Measurements from ENCODE around the gene DAD1. TPM values are rescaled to one million over a fixed set of nuclear protein-coding genes. Genes with fewer than 3 reads are reported as not detected.
A peak's percentile ranks its signal among the peaks of the same experiment; 100 is the strongest.

Gene DAD1
- total RNA-seq, 1 experiment from 2014 or later, result 258 TPM

- intact Hi-C loops (cut with micrococcal nuclease), result loop anchor here (1.0 to 10.0 kb wide), 7 partner anchors 82 to 505 kb away; no protein-coding TSS in a partner anchor
- peak; percentile 66 for ATAC-seq
- peaks cover 51% of the 10 kb centered on the region for H3K4me1 ChIP-seq (ENCODE audit: insufficient read depth, low read length)
- H3F3A ChIP-seq (ENCODE audit: low read length, unreplicated experiment), result no peaks in the 10 kb centered on the region
- H3K9me2 ChIP-seq (replicated peaks; ENCODE audit: low read length), result no peaks in the 10 kb centered on the region
- H3K36me3 ChIP-seq (ENCODE audit: low read depth, low read length), result no peaks in the 10 kb centered on the region; the same call in 1 of the 2 replicates
- no peaks in the 10 kb centered on the region for H3K79me2 ChIP-seq (ENCODE audit: low read length)
- peak overlapping the region; percentile 69 for H2AFZ ChIP-seq (ENCODE audit: low read length)
- peak; percentile 78 for DNase-seq
- peak overlapping the region; percentile 94 for H3K27ac ChIP-seq (ENCODE audit: low read length)
- H3K4me2 ChIP-seq (ENCODE audit: low read length), result peak overlapping the region; percentile 83
- TF ChIP-seq EZH2phosphoT487 (IDR thresholded peaks at IDR 0.05; ENCODE audit: borderline replicate concordance, low read length), result no peak
- TF ChIP-seq, protein P1, sequence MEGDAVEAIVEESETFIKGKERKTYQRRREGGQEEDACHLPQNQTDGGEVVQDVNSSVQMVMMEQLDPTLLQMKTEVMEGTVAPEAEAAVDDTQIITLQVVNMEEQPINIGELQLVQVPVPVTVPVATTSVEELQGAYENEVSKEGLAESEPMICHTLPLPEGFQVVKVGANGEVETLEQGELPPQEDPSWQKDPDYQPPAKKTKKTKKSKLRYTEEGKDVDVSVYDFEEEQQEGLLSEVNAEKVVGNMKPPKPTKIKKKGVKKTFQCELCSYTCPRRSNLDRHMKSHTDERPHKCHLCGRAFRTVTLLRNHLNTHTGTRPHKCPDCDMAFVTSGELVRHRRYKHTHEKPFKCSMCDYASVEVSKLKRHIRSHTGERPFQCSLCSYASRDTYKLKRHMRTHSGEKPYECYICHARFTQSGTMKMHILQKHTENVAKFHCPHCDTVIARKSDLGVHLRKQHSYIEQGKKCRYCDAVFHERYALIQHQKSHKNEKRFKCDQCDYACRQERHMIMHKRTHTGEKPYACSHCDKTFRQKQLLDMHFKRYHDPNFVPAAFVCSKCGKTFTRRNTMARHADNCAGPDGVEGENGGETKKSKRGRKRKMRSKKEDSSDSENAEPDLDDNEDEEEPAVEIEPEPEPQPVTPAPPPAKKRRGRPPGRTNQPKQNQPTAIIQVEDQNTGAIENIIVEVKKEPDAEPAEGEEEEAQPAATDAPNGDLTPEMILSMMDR (conservative IDR thresholded peaks at IDR 0.05; ENCODE audit: low read depth, low read length), result peak; percentile 99
- no peak for TF ChIP-seq EZH2 (IDR thresholded peaks at IDR 0.05; ENCODE audit: low read length, unreplicated experiment)
- BruUV-seq (replicated peaks), result no TSS peak
- no peaks in the 10 kb centered on the region for H4K20me1 ChIP-seq (ENCODE audit: low read length)
- H3K9ac ChIP-seq (ENCODE audit: low read length), result peak overlapping the region; percentile 73
- H3K4me3 ChIP-seq (ENCODE audit: low read length), result peak overlapping the region; percentile 57
- H3K27me3 ChIP-seq (ENCODE audit: low read length), result no peaks in the 10 kb centered on the region
- CTCF ChIA-PET, result interaction anchor here (0.6 to 2.3 kb wide), 4 partner anchors 32 to 294 kb away, joined by 4 to 7 read pairs (median 4); partner anchors contain the start of gene DAD1
- H3K9me3 ChIP-seq (ENCODE audit: low read length), result no peaks in the 10 kb centered on the region
- POLR2A ChIA-PET (ENCODE audit: unreplicated experiment), result no interaction called here
Measured at GRCh38 chr14:22556990-22557623, 31.9 kb downstream of the DAD1 start.

DNA sequence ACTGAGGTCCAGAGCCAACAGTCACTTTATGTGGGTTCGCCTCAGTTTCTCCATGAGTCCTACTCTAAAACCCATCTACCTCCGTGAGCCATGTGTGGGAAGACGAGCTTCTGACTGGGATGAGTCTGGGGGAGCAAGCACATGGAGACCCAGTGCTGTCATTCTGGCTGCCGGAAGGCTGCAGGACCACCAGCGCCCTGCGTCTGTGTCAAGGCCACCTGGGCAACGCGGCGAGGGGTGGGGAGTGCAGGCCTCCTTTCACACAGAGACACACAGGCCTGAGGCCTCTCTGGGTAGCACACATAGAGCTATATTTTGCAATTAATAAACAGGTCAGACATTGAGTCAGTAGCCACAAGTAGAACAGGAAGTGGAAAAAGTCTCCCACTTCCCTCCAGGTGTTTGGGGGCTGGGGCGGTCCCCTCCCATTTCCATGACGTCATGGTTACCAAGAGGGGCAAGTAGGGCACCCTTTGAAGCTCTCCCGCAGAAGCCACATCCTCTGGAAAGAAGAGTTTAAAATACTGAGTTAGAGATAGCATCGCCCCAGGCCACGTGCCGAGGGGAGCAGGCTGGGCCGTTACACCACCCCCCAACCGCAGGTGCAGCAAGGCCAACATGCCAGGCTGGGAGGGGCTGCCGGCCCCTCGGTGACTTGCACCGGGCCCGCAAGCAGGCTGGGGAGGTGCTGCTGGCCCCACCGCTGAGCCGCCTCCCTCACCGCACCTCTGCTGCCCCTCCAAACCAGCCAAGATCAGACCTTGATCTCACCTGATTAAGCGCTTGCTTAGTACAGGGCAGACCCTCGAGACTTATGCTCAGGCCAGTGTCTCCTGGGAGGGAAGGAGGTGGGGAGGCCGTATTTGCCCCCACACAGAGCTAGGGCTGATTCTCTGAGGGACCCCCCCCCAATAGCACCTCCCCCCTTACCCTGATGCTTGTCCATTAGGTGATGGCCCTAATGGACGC lies 32.7 kb downstream of the DAD1 start:
- Histone ChIP-seq H3K27ac (ENCODE audit: low read length) (peak overlapping the region; percentile 94), H4K20me1 (ENCODE audit: low read length) (no peaks in the 10 kb centered on the region), H2AFZ (ENCODE audit: low read length) (peak overlapping the region; percentile 69), H3K9me3 (ENCODE audit: low read length) (no peaks in the 10 kb centered on the region), H3K4me2 (ENCODE audit: low read length) (peak overlapping the region; percentile 83), H3K4me1 (ENCODE audit: insufficient read depth, low read length) (peaks cover 51% of the 10 kb centered on the region), H3K79me2 (ENCODE audit: low read length) (no peaks in the 10 kb centered on the region), H3F3A (ENCODE audit: low read length, unreplicated experiment) (no peaks in the 10 kb centered on the region), H3K36me3 (ENCODE audit: low read depth, low read length) (no peaks in the 10 kb centered on the region; the same call in 1 of the 2 replicates), H3K4me3 (ENCODE audit: low read length) (peak overlapping the region; percentile 57), H3K9ac (ENCODE audit: low read length) (peak overlapping the region; percentile 73), H3K27me3 (ENCODE audit: low read length) (no peaks in the 10 kb centered on the region), H3K9me2 (replicated peaks; ENCODE audit: low read length) (no peaks in the 10 kb centered on the region)
- TF ChIP-seq, protein P1 (conservative IDR thresholded peaks at IDR 0.05; ENCODE audit: low read depth, low read length), result no peak
- peak; percentile 91 for TF ChIP-seq EZH2phosphoT487 (IDR thresholded peaks at IDR 0.05; ENCODE audit: borderline replicate concordance, low read length)
- POLR2A ChIA-PET (ENCODE audit: unreplicated experiment), result no interaction called here
- CTCF ChIA-PET, result interaction anchor here (0.5 to 2.3 kb wide), 15 partner anchors 33 to 430 kb away, joined by 3 to 7 read pairs (median 4); partner anchors contain the start of genes DAD1 and OXA1L
- intact Hi-C loops (cut with micrococcal nuclease), result loop anchor here (2.0 to 10.0 kb wide), 5 partner anchors 82 to 506 kb away; no protein-coding TSS in a partner anchor
- no TSS peak for BruUV-seq (replicated peaks)
- ATAC-seq (peak; percentile 56), DNase-seq (peak; percentile 97)
